Right renal cortex interstitium (tissue), 3 donors: ENCODE data around the gene CCDC92. TPM values are rescaled to one million over a fixed set of nuclear protein-coding genes. Genes with fewer than 3 reads are reported as not detected.
"Not testable (repeated sequence)": the region's sequence is repeated elsewhere in the genome, so short reads cannot be mapped to it uniquely, and the experiment has no call there.

ENCODE experiments used
- DNase-seq, 3 donors: peaks; one replicate each; pipeline ENCODE4 v3.0.0-alpha.2; 2013; ENCODE audit warnings: low read depth in 3 of 3, low spot score in 2 of 3
- polyA plus RNA-seq, 3 donors: library from polyadenylated mRNA; unstranded; fragments of 120-200 nt; gene quantifications; one replicate each; pipeline ENCODE4 v1.2.1, GENCODE V29; 2013; ENCODE audit not compliant: insufficient read length in 3 of 3

CCDC92 gene
- polyA plus RNA-seq, 3 donors = 38.9 to 45.1 (median 41.4) TPM

DNA sequence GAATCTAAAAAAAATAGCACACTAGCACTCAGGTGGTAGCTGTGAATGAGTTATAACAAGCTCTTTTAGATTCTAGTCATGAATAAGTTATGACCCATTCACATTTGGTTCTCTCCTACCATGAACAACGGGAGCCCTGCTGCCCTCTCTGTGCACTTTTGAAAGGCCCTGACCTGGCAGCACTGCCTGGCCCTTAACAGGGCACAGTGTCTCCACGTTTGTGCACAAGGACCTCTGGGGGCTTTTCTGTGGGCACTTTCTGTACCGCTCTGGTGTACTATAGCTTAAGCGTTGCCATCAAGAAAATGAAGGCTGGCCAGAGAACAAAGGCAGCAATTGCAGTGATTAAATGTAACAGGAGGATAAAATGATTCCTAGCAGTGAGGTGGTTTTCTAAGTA lies 21.2 kb downstream of the CCDC92 start:
- no peak for DNase-seq

- DNase-seq = no peak
These were observed 21.9 kb downstream of the CCDC92 start for GRCh38 chr12:123950476-123951349.

DNA sequence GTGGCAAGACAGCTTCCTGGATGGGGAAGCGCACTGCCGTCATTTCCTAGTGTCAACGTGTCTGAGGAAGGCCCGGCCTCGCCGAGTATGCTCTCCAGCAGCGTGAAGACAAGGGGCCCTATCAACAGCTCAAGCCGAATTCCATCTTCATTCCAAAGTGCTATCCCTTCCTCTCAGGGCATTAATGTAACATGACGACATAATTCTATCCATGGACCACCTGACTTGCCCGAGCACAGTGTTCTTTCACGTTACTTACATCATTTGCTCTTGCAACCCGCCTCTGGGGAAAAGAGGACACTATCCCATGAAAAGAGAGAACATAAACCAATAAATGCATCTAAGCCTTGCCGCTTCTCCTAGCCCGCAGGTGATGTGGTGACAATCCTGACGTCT lies 22.9 kb downstream of the CCDC92 start:
- DNase-seq = no peak

DNA sequence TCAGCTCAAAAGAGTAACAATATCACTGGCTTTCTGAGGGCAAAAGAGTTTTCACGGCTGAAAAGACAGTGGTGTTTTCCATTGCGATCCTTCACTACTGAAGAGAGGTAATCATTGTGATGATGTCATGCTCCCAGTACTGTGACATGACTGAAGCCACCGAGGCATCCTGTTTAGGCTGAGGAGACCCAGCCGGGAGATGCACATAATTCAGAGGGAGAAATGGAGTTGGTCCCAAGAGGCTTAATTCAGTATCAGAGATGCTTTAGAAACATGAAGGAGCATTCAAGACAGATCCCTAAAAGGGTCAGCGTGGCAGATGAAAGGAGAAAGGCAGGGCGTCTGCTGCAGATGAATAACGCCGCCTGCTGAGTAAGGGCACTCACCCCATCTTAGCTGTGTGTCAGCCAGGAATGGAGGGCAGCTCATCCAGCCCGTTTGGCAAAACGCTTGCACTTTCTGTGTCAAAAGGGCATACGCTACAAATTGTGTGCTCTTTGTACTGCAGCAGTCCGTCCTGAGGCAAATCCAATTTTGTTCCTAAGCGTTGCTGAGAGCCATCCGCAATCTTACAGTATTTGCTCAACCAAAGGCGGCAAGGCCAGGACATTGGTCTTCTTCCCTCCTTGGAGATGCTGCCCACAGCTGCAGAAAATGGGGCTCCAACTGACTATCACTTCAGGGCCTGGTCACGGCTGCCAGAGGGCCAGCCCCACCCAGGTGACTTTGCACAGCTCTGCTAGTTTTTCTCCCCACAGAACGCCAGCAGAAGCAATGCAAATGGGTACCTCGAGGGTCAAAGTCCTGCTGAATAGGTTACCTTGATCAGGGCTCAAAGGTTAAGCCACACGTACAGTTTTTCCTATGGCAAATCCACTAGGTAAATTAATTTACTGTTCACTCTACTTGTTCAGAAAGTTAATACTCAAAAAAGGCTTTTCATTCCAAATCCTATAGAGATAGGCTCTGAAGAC lies 23.5 kb downstream of the CCDC92 start:
- DNase-seq = no peak

DNA sequence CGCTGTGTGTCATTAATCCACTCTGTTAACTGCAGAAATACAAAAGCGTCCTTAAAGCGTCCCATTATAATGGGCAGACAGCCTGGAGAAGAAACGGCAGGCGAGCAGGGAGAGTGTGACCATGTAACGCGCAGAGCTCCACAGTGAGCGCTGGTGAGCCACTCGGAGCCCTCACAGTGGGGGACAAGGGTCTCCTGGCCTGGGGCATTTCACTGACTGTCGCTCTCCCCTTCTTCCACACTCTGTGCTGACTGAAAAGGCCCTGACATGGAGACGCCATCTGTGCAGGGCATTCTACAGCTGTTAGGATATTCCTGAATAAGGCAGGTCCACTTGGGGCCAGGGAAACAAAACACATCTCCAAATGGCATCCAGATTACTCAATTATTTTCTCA lies 24.2 kb downstream of the CCDC92 start:
- DNase-seq = no peak

DNA sequence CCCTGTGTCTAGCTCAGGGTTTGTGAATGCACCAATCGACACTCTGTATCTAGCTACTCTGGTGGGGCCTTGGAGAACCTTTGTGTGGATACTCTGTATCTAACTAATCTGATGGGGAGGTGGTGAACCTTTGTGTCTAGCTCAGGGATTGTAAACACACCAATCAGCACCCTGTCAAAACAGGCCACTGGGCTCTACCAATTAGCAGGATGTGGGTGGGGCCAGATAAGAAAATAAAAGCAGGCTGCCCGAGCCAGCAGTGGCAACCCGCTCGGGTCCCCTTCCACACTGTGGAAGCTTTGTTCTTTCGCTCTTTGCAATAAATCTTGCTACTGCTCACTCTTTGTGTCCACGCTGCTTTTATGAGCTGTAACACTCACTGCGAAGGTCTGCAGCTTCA lies 25.1 kb downstream of the CCDC92 start:
- not testable (repeated sequence) for DNase-seq

DNA sequence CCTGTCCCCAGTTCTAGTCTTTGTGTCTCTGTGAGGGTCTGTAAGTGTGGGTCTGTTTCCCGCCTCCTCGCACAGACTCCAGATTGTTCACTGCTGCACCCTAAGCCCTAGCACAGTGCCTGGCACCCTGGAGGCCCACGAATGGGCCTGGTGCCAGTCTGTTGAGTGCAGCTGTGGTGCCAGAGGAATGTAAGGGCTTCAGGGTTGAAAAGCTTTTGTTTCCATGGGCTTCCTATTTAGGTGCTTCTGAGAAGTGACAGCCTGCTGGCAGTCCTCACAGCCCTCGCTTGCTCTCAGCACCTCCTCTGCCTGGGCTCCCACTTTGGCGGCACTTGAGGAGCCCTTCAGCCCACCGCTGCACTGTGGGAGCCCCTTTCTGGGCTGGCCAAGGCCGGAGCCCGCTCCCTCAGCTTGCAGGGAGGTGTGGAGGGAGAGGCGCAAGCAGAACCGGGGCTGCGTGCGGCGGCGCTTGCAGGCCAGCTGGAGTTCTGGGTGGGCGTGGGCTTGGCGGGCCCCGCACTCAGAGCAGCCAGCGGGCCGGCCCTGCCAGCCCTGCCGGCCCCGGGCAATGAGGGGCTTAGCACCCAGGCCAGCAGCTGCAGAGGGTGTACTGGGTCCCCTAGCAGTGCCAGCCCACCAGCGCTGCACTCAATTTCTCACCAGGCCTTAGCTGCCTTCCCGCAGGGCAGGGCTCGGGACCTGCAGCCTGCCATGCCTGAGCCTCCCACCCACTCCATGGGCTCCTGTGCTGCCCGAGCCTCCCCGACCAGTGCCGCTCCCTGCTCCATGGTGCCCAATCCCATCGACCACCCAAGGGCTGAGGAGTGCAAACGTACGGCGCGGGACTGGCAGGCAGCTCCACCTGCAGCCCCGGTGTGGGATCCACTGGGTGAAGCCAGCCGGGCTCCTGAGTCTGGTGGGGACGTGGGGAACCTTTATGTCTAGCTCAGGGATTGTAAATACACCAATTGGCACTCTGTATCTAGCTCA lies 25.8 kb downstream of the CCDC92 start:
- DNase-seq = not testable (repeated sequence)

DNA sequence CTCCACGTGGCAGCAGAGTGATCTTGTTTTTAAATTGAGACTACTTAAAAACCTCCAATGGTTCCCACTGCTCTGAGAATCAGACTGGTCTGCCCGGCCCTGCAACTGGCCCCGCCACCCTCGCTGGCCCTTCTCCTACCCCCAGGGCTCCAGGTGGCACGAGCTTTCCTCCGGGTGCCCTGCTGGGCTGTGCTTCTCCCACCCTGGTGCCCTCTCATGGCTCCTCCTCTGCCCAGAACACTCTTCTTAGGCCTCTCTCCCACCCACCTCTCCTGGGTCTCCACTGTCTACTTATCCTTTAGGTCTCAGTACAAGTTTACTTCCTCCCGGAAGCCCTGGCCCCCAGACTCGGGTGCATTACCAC lies 26.5 kb downstream of the CCDC92 start:
- DNase-seq = no peak

DNA sequence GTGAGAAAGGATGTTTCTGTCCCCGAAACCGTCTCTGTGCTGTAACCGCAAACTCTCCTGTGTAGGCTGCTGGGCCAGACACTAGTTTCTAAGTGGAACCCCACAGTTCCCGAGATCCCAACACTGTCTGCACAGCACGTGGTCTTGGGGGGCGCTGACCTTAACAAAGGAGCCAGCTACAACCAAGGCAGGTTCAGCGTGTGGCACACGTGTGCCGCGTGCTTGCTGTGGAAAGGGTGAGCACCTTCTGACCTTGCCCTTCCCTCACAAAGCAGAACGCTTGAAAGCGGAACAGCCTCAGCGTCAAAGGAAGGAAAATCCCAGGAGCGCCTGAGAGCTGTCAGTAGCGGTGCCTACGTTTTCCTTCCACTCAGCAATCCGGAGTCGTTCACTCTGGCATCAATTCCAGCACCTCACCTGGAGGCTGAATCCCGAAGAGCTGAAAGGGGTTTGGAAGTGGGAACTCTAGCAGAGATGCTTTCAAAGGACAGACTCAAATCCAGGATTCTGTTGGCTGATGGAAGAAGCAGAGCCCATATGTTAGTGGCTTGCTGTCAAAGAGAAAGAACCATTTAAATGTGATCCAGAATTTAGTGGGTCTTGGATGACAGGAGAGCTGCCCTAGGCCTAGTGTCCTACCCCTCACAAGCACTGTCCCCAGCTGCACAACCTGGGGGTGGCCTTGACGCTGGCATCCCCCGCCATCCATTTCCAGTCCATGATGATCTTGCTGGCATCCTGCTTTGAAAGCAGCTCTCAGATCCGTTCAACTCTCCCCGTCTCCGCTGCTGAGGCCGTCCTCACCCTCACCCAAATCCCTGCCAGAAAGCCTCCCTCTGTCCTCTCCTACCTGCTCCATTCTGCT lies 27.1 kb downstream of the CCDC92 start:
- no peak for DNase-seq

DNA sequence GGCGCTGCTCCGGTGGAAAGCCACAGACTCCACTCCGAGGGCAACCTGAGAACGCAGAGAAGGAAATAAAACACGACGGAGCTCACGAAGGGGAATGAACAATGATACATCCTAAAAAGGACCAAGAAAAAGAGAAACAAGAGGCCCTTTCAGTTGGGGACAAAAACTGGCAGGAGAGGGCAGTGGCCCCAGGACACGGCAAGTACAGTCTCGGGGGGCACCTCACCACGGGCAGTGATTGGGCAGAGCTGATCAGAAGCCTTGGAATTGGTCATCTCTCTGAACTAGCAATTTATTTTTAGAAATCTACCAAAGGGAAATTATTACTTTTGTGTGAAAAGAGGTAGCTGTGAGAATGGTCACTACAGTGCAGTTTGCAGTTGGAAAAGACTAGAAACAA lies 27.9 kb downstream of the CCDC92 start:
- DNase-seq = no peak

GRCh38 chr12:123943816-123944215 lies 28.8 kb downstream of the CCDC92 start:
- DNase-seq = no peak

DNA sequence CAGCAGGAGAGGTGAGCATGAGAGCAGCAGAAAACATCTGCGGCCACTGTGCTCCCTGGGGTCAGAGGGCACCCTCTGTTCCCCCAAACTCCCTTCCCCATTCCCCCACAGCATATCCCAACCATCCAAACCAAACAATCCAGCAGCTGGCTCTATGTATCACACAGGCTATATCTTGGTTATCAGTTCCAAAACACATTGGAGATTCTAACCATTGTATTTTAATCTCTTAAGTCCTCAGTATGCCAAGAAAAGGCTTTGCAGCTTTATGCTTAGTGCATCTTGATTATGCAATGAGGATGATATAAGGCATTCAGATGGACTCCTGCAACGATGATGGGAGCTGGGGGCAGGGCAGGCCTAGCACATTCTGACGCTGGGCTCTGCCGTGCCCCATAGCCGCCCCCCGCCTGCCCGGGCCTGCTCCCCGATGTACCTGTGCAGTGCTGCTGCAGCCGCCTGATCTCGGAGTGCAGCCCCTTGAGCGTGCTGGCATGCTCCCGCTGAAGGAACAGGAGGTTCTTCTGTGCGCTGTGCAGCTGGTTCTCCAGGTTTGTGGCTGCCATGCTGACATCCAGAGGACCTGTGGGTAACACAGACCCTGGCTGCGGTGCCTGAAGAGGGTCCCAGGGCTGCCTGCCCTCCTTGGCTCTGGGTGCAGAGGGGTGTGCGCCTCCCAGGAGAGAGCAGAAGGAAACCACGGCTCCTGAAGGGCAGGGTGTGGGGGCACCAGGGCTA lies 29.6 kb downstream of the CCDC92 start:
- no peak for DNase-seq

DNA sequence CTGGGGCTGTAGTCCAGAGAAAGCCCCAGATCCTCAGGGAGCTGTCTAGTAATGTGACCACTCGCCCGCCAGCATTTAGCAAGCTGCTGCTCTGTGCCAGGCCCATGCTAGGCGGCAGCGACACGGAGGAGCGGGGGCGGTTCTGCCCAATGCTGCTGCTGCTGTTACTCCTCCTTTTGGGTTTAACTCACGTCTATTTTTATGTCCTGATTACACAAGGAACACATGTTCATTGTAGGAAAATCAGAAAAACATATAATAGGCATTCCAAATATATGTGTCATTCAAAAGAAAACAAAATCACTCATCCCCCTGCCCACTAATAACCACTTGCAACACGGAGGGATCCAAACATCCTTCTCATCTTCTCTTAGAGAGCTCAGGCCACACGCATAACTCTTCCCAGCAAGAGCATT lies 30.4 kb downstream of the CCDC92 start:
- no peak for DNase-seq

GRCh38 chr12:123941624-123942237 lies 30.9 kb downstream of the CCDC92 start:
- DNase-seq = no peak

GRCh38 chr12:123941000-123941399 lies 31.6 kb downstream of the CCDC92 start:
- no peak for DNase-seq

GRCh38 chr12:123940627-123940966 lies 32.0 kb downstream of the CCDC92 start:
- no peak for DNase-seq

- DNase-seq = no peak
These were observed 32.7 kb downstream of the CCDC92 start for GRCh38 chr12:123939716-123940626.
